Measurements from ENCODE around the gene FOXE3.

GRCh38 chr1:47396671-47397196 lies 19.4 kb upstream of the FOXE3 start:
- TF ChIP-seq, protein P1, sequence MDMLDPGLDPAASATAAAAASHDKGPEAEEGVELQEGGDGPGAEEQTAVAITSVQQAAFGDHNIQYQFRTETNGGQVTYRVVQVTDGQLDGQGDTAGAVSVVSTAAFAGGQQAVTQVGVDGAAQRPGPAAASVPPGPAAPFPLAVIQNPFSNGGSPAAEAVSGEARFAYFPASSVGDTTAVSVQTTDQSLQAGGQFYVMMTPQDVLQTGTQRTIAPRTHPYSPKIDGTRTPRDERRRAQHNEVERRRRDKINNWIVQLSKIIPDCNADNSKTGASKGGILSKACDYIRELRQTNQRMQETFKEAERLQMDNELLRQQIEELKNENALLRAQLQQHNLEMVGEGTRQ (CRISPR knock-in tag; IDR thresholded peaks at IDR 0.05): no peak
- TF ChIP-seq ZNF532 (CRISPR knock-in tag; IDR thresholded peaks at IDR 0.05; ENCODE audit: borderline replicate concordance) (no peak), ZNF512 (CRISPR knock-in tag; IDR thresholded peaks at IDR 0.05; ENCODE audit: borderline replicate concordance) (no peak), CTCF (IDR thresholded peaks at IDR 0.05) (no peak), RELA (CRISPR knock-in tag; IDR thresholded peaks at IDR 0.05; ENCODE audit: borderline replicate concordance) (no peak), ELF4 (CRISPR knock-in tag; IDR thresholded peaks at IDR 0.05; ENCODE audit: low read depth) (no peak)
- TF ChIP-seq, protein P2, sequence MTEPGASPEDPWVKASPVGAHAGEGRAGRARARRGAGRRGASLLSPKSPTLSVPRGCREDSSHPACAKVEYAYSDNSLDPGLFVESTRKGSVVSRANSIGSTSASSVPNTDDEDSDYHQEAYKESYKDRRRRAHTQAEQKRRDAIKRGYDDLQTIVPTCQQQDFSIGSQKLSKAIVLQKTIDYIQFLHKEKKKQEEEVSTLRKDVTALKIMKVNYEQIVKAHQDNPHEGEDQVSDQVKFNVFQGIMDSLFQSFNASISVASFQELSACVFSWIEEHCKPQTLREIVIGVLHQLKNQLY (CRISPR knock-in tag; IDR thresholded peaks at IDR 0.05): no peak
- TF ChIP-seq, protein P3, sequence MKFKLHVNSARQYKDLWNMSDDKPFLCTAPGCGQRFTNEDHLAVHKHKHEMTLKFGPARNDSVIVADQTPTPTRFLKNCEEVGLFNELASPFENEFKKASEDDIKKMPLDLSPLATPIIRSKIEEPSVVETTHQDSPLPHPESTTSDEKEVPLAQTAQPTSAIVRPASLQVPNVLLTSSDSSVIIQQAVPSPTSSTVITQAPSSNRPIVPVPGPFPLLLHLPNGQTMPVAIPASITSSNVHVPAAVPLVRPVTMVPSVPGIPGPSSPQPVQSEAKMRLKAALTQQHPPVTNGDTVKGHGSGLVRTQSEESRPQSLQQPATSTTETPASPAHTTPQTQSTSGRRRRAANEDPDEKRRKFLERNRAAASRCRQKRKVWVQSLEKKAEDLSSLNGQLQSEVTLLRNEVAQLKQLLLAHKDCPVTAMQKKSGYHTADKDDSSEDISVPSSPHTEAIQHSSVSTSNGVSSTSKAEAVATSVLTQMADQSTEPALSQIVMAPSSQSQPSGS (CRISPR knock-in tag; IDR thresholded peaks at IDR 0.05; ENCODE audit: borderline replicate concordance, low read depth): no peak
- TF ChIP-seq, protein P4, sequence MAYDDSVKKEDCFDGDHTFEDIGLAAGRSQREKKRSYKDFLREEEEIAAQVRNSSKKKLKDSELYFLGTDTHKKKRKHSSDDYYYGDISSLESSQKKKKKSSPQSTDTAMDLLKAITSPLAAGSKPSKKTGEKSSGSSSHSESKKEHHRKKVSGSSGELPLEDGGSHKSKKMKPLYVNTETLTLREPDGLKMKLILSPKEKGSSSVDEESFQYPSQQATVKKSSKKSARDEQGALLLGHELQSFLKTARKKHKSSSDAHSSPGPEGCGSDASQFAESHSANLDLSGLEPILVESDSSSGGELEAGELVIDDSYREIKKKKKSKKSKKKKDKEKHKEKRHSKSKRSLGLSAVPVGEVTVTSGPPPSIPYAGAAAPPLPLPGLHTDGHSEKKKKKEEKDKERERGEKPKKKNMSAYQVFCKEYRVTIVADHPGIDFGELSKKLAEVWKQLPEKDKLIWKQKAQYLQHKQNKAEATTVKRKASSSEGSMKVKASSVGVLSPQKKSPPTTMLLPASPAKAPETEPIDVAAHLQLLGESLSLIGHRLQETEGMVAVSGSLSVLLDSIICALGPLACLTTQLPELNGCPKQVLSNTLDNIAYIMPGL (CRISPR knock-in tag; IDR thresholded peaks at IDR 0.05): no peak
- TF ChIP-seq, protein P5, sequence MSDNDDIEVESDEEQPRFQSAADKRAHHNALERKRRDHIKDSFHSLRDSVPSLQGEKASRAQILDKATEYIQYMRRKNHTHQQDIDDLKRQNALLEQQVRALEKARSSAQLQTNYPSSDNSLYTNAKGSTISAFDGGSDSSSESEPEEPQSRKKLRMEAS (CRISPR knock-in tag; IDR thresholded peaks at IDR 0.05): no peak
